BE2C (cell line): ENCODE data around the gene GRID1.

ENCODE experiments used
- DNase-seq: peaks from one replicate; pipeline ENCODE4 v3.0.0-alpha.2; 2020
- H3K27me3 ChIP-seq: fragments of 250-450 bp; sonication (Bioruptor Pico); 2 replicates; pipeline ENCODE4 v1.5.1; 2020; ENCODE audit warnings: mild to moderate bottlenecking
- H3K36me3 ChIP-seq: fragments of 250-450 bp; sonication (Bioruptor Pico); 2 replicates; pipeline ENCODE4 v1.5.1; 2020; ENCODE audit warnings: mild to moderate bottlenecking
- H3K4me1 ChIP-seq: fragments of 250-450 bp; sonication (Bioruptor Pico); 2 replicates; pipeline ENCODE4 v1.5.1; 2020
- H3K4me3 ChIP-seq: 2 replicates; pipeline ENCODE4 v1.5.1; 2011; ENCODE audit warnings: low read depth, low read length
- H3K9me3 ChIP-seq: fragments of 250-450 bp; sonication (Bioruptor Pico); 2 replicates; pipeline ENCODE4 v1.5.1; 2020
- CTCF ChIP-seq: IDR thresholded peaks from 2 replicates; pipeline ENCODE4 v1.5.1; 2012; ENCODE audit warnings: mild to moderate bottlenecking, low read depth, low read length

The GRID1 gene

GRCh38 chr10:85623342-85623741, 743.3 kb downstream of the GRID1 start:
- Histone ChIP-seq H3K9me3 (no peaks in the 10 kb centered on the region), H3K27me3 (no peaks in the 10 kb centered on the region), H3K36me3 (no peaks in the 10 kb centered on the region), H3K4me1 (no peaks in the 10 kb centered on the region), H3K4me3 (no peak overlapping the region)
- TF ChIP-seq CTCF: no peak
- no peak for DNase-seq

DNA sequence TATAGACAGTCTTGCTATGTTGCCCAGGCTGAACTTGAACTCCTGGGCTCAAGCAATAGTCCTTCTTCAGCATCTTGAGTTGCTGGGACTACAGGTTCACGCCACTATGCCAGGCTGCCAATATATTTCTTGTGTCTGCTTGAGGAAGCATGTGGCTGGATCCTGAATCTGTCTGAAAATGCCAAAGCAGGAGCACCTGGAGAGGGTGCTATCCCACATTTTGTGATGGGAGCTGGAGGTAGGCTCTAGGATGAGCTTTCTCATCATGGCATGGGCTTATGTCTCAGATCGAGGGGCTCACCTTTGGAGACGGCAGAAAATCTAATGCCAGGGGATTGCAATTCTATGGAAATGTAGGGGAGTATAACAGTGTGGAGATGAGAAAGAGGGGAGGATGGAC, 744.2 kb downstream of the GRID1 start:
- Histone ChIP-seq H3K4me1 (no peaks in the 10 kb centered on the region), H3K9me3 (no peaks in the 10 kb centered on the region), H3K4me3 (no peak overlapping the region), H3K27me3 (no peaks in the 10 kb centered on the region), H3K36me3 (no peaks in the 10 kb centered on the region)
- TF ChIP-seq CTCF: no peak
- DNase-seq: no peak

DNA sequence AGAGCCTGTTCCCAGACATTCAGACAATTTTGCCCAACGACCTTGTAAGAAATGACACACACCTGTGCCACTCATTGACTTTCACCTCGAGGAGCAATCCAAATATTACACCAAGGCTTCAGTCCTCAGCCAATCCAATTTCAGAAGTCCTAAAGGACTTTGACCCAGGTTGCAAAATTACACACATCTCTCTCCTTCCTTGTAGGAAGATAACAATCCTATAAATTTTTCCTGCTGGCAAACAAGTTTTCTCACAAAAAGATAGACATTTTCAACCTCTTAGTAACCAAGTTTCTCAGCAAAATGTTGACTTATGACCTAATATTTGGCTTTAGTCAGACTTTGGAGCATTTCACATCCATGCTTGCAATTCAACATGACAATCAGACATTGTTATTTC, 745.0 kb downstream of the GRID1 start:
- no peaks in the 10 kb centered on the region for H3K27me3 ChIP-seq
- no peak for DNase-seq
- no peaks in the 10 kb centered on the region for H3K36me3 ChIP-seq
- no peak overlapping the region for H3K4me3 ChIP-seq
- H3K9me3 ChIP-seq: no peaks in the 10 kb centered on the region
- no peak for TF ChIP-seq CTCF
- H3K4me1 ChIP-seq: no peaks in the 10 kb centered on the region

DNA sequence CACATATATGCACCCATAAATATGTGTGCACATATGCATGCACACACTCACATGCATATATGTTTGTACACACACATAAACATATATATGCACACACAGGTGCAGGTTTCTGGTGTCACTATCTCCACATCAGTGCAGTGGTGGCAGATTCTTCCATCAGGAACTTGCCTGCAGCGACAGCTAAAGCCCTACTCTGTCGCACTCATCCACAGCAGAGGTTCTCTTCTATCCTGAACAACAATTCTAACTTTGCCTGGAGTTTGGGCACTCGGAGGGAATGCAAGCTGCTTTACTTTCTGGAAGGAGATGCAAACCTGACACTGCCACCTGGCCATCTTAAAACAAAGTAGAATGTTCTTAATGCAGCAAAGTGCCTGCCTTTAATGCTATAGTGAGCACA, 745.8 kb downstream of the GRID1 start:
- H3K27me3 ChIP-seq: no peaks in the 10 kb centered on the region
- H3K36me3 ChIP-seq: no peaks in the 10 kb centered on the region

DNA sequence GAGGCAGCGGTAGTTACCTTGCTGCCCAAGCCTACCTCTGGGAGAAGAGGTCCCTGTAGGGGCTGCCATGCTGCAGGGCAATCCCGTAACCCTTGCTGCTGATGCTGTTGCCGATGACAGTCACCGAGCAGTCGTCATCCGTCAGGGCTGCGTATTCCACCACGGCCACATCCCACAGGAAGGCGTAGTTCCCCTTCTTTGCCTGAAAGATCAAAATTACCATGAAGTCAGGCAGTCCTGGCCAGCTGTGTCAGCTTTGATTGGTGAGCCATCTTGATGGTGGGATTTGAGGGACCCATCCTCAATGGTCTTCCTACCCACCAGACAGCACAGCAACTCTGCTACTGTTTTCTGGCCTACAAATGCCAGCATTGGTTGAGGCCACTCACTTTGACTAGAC, 746.8 kb downstream of the GRID1 start:
- H3K4me1 ChIP-seq: no peaks in the 10 kb centered on the region
- H3K36me3 ChIP-seq: no peaks in the 10 kb centered on the region; the same call in 1 of the 2 replicates
- H3K27me3 ChIP-seq: no peaks in the 10 kb centered on the region
- no peak overlapping the region for H3K4me3 ChIP-seq
- DNase-seq: no peak
- TF ChIP-seq CTCF: no peak
- no peaks in the 10 kb centered on the region for H3K9me3 ChIP-seq

More for the DNA sequence above, 745.8 kb downstream of the GRID1 start:
- no peak for DNase-seq
- Histone ChIP-seq H3K9me3 (no peaks in the 10 kb centered on the region), H3K4me1 (no peaks in the 10 kb centered on the region), H3K4me3 (no peak overlapping the region)
- TF ChIP-seq CTCF: no peak

GRCh38 chr10:85618841-85619240, 747.8 kb downstream of the GRID1 start:
- Histone ChIP-seq H3K27me3 (no peaks in the 10 kb centered on the region), H3K9me3 (no peaks in the 10 kb centered on the region), H3K36me3 (no peaks in the 10 kb centered on the region; the same call in 1 of the 2 replicates), H3K4me3 (no peak overlapping the region), H3K4me1 (no peaks in the 10 kb centered on the region)
- TF ChIP-seq CTCF: no peak
- peak; percentile 26 for DNase-seq
